ENCODE measurements around the gene ATF6B. TPM values are rescaled to one million over a fixed set of nuclear protein-coding genes. Genes with fewer than 3 reads are reported as not detected.

Gene ATF6B
- total and polyA plus RNA-seq, 5 donors from 2014 or later = 20.0 to 117 (median 25.9) TPM

DNA sequence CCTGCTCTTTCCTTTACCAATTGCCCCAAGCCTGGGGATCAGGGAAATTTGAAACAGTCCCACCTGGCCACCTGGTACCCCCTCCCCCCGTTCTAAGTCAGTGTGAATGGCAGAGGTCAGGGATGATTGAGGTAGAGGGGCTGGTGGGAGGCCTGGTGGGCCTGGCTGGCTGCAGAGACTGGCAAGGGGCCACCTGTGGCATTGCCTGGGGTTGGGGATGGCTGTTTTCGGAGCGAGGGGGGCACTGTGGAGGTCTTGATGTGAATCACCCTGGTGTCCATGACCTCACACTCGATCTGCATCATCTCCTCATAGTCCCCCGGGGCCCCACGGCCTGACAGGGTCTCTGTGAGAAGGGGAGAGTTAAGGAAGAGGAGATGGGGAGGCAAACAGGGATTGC lies 12.4 kb downstream of the ATF6B start:
- DNase-seq (no peak), ATAC-seq (ENCODE audit: low read depth in 2 of 2) (no peak)
- peaks cover 0 to 15% (median 13%) of the 10 kb centered on the region in 4 donors for H3K4me1 Mint-ChIP-seq
- Histone ChIP-seq H3K27ac (ENCODE audit: insufficient read depth, low read length, poor library complexity, severe bottlenecking) (no peak overlapping the region), H3K36me3 (ENCODE audit: control insufficient read depth, insufficient read depth, low read length) (peaks cover 49% of the 10 kb centered on the region), H3K9me3 (ENCODE audit: control insufficient read depth in 2 of 2, low read length in 2 of 2) (no peaks in the 10 kb centered on the region), H3K27me3 (ENCODE audit: control insufficient read depth, insufficient read depth, low read length) (no peaks in the 10 kb centered on the region), H3K4me1 (ENCODE audit: control insufficient read depth, insufficient read depth, low read length, poor library complexity, severe bottlenecking) (no peaks in the 10 kb centered on the region), H3K4me3 (ENCODE audit: low read depth, low read length) (no peak overlapping the region)
- H3K4me3 Mint-ChIP-seq = no peak overlapping the region
- H3K36me3 Mint-ChIP-seq = peaks cover 25% of the 10 kb centered on the region
- H3K9me3 Mint-ChIP-seq = no peaks in the 10 kb centered on the region
- H3K27me3 Mint-ChIP-seq = no peaks in the 10 kb centered on the region
- H3K27ac Mint-ChIP-seq = peak overlapping the region in 1 of 3 donors; percentile 40

DNA sequence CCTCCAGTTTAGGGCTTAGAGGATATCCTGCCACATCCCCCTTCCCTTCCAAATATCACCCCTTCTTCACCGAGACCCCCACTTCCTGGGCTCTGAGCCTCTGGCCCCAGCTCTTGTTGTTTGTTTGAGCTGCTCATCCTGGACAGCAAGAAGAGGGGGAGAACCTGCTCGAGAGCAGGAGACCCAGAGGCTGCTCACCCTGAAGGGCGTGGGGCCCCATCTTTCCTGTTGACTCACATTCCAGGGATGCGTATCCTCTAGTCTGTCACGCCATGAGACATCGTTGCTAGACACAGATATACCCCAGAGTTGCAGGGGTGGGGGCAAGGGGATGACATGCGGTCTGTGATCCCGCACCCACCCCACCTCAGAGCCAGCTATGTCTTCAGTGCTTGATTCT lies 13.2 kb downstream of the ATF6B start:
- no peak overlapping the region for H3K27ac ChIP-seq (ENCODE audit: insufficient read depth, low read length, poor library complexity, severe bottlenecking)
- ATAC-seq (ENCODE audit: low read depth in 2 of 2) (no peak), DNase-seq (no peak)
- peak overlapping the region in 1 of 3 donors; percentile 65 for H3K27ac Mint-ChIP-seq
- peaks cover 45% of the 10 kb centered on the region for H3K36me3 ChIP-seq (ENCODE audit: control insufficient read depth, insufficient read depth, low read length)
- no peak overlapping the region for H3K4me3 ChIP-seq (ENCODE audit: low read depth, low read length)
- H3K27me3 ChIP-seq (ENCODE audit: control insufficient read depth, insufficient read depth, low read length) = no peaks in the 10 kb centered on the region
- H3K4me1 ChIP-seq (ENCODE audit: control insufficient read depth, insufficient read depth, low read length, poor library complexity, severe bottlenecking) = no peaks in the 10 kb centered on the region
- H3K4me3 Mint-ChIP-seq = no peak overlapping the region
- no peaks in the 10 kb centered on the region for H3K9me3 ChIP-seq (ENCODE audit: control insufficient read depth in 2 of 2, low read length in 2 of 2)
- H3K4me1 Mint-ChIP-seq = peaks cover 0 to 15% (median 14%) of the 10 kb centered on the region in 4 donors
- H3K27me3 Mint-ChIP-seq = peaks cover 2% of the 10 kb centered on the region
- H3K36me3 Mint-ChIP-seq = peaks cover 24% of the 10 kb centered on the region
- H3K9me3 Mint-ChIP-seq = no peaks in the 10 kb centered on the region

DNA sequence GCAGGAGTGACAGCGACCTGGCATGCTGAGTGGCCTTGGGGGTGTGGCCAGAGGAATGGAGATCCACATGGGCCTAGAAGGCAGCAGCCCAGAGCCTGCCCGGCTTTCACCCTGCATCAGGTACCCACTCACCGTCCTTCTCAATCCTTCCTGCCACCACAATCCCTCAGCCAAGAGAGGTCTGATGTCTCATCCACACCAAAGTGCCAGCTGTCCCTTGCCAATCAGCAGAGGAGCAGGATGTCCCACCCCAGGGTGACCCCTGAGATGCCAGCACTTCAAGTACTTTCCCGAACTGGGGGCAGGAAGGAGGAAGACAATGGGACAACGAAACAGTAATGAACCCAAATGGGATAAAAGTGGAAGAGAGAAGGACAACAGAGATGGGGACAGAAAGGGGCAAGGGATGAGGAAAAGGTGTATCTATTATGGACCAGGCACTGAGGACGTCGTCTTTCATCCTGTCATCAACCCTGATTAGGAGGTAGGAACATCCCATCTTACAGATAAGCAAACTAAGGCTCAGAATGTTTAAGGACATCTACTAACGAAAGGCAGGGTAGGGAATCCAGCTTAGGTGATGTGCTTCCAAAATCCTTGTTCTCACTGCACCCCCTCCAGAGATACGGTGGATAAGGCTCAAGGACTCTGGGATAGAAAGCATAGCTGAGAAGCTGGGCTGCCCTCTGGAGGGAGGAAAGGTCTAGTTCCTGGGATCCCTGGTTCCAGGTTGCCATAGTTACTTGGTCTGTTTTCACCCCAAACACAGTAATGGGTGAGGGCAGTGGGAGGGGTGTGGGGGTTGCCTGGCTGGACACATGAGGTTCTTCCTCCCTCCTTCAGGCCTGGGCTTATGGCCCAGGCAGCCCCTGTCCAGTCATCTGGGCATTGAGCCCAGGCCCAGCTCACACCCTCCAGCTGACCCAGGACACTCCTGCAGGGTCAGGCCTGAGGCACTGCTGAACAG lies 14.4 kb downstream of the ATF6B start:
- Mint-ChIP-seq H3K4me3 (no peak overlapping the region), H3K4me1 (peaks cover 0 to 12% (median 5%) of the 10 kb centered on the region in 4 donors), H3K36me3 (peaks cover 14% of the 10 kb centered on the region), H3K27me3 (peaks cover 4% of the 10 kb centered on the region), H3K9me3 (peaks cover 0 to 1% (median 0%) of the 10 kb centered on the region in 7 donors), H3K27ac (peak overlapping the region; percentile 16 to 91 (median 55))
- Histone ChIP-seq H3K4me1 (ENCODE audit: control insufficient read depth, insufficient read depth, low read length, poor library complexity, severe bottlenecking) (peaks cover 5% of the 10 kb centered on the region), H3K27me3 (ENCODE audit: control insufficient read depth, insufficient read depth, low read length) (no peaks in the 10 kb centered on the region), H3K36me3 (ENCODE audit: control insufficient read depth, insufficient read depth, low read length) (peaks cover 35% of the 10 kb centered on the region), H3K27ac (ENCODE audit: insufficient read depth, low read length, poor library complexity, severe bottlenecking) (no peak overlapping the region), H3K4me3 (ENCODE audit: low read depth, low read length) (no peak overlapping the region), H3K9me3 (ENCODE audit: control insufficient read depth in 2 of 2, low read length in 2 of 2) (no peaks in the 10 kb centered on the region)
- ATAC-seq (ENCODE audit: low read depth in 2 of 2) = no peak
- no peak for DNase-seq

DNA sequence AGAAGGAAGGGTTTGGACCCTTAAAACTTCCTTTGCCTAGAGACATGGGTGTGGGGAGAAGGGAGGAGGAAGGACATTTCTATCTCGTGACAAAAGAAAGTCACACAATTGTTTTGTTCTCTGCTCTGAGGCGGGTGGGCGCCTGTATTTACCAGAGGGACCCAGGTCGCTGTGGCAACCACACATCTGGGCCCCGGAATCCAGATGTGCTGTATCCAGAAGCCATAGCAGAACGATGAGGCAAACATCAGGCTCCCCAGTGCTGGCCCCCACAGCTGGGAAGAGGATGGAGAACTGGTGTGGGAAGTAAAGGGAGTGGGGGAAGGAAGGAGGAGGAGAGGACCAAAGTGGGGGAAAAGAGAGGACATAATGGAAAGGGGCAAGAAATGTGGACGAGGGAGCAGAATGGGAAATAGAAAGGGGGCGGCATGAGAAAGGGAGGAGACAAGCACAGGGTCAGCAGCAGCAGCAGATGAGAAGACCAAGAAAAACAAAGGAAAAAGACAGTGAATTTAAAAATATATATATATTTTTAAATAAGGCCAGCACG lies 15.5 kb downstream of the ATF6B start:
- ATAC-seq (ENCODE audit: low read depth in 2 of 2) = no peak
- DNase-seq = no peak
- Histone ChIP-seq H3K9me3 (ENCODE audit: control insufficient read depth in 2 of 2, low read length in 2 of 2) (no peaks in the 10 kb centered on the region), H3K27ac (ENCODE audit: insufficient read depth, low read length, poor library complexity, severe bottlenecking) (no peak overlapping the region), H3K36me3 (ENCODE audit: control insufficient read depth, insufficient read depth, low read length) (peaks cover 25% of the 10 kb centered on the region), H3K4me3 (ENCODE audit: low read depth, low read length) (no peak overlapping the region), H3K27me3 (ENCODE audit: control insufficient read depth, insufficient read depth, low read length) (no peaks in the 10 kb centered on the region), H3K4me1 (ENCODE audit: control insufficient read depth, insufficient read depth, low read length, poor library complexity, severe bottlenecking) (peaks cover 5% of the 10 kb centered on the region)
- peaks cover 4% of the 10 kb centered on the region for H3K27me3 Mint-ChIP-seq
- H3K27ac Mint-ChIP-seq = peak overlapping the region; percentile 1 to 66 (median 62)
- peaks cover 0 to 23% (median 3%) of the 10 kb centered on the region in 4 donors for H3K4me1 Mint-ChIP-seq
- peaks cover 12% of the 10 kb centered on the region for H3K36me3 Mint-ChIP-seq
- peaks cover 0 to 1% (median 0%) of the 10 kb centered on the region in 7 donors for H3K9me3 Mint-ChIP-seq
- H3K4me3 Mint-ChIP-seq = no peak overlapping the region

DNA sequence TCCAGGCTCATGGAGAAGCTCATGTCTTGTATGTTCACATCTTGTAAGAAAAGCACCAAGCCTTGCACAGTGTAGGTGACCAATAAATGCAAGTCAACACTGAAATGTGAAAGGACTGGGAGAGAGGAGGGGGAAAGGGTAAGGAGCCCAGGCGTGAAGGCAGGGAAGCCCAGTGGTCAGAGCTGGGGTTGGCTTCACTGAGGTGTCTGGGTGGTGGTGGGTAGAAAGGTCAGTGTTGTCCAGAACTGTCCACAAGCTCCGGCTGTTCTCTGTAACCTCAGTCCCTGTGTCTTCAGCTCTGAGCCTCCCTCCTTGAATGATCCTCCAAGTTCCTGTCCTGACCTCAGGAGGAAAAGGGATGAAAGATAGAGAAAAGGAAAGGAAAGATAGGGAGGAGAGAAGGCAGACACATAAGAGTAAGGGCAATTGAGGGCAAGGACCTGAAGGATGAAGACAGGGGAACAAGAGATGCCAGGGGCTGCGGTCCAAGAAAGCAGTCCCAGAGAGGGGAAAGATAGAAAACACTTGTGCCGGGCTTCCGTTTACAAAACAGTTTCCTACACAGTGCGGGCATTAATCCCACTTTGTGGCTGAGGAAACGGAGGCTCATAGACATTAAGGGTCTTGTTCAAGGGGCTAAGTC lies 16.5 kb downstream of the ATF6B start:
- Mint-ChIP-seq H3K27ac (peak overlapping the region; percentile 9 to 66 (median 42)), H3K36me3 (peaks cover 9% of the 10 kb centered on the region), H3K27me3 (peaks cover 4% of the 10 kb centered on the region), H3K4me1 (peaks cover 0 to 24% (median 3%) of the 10 kb centered on the region in 4 donors), H3K9me3 (peaks cover 0 to 1% (median 0%) of the 10 kb centered on the region in 7 donors), H3K4me3 (no peak overlapping the region)
- Histone ChIP-seq H3K4me1 (ENCODE audit: control insufficient read depth, insufficient read depth, low read length, poor library complexity, severe bottlenecking) (peaks cover 5% of the 10 kb centered on the region), H3K36me3 (ENCODE audit: control insufficient read depth, insufficient read depth, low read length) (peaks cover 16% of the 10 kb centered on the region), H3K4me3 (ENCODE audit: low read depth, low read length) (no peak overlapping the region), H3K27ac (ENCODE audit: insufficient read depth, low read length, poor library complexity, severe bottlenecking) (no peak overlapping the region), H3K9me3 (ENCODE audit: control insufficient read depth in 2 of 2, low read length in 2 of 2) (no peaks in the 10 kb centered on the region), H3K27me3 (ENCODE audit: control insufficient read depth, insufficient read depth, low read length) (no peaks in the 10 kb centered on the region)
- DNase-seq = no peak
- ATAC-seq (ENCODE audit: low read depth in 2 of 2) = no peak

DNA sequence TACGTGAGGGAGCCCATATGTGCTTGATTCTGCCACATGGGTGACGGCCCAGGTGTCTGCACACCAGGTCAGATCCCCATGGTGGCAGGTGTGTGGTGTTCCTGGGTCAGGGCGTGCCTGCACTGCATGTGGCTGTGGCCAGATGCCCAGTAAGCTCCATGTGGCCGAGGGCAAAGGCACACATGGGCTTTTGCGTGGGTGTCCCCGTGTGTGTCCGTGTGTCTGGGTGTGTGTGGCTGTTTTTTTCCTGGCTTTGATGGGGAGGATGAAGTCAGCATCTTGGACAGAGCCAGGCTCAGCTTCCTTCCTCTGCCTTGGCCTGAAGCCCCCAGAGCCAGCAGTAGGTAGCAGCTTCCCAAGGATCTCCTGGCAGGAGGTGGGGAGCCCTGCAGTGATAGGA lies 17.4 kb downstream of the ATF6B start:
- H3K4me3 ChIP-seq (ENCODE audit: low read depth, low read length) = no peak overlapping the region
- peaks cover 7% of the 10 kb centered on the region for H3K36me3 ChIP-seq (ENCODE audit: control insufficient read depth, insufficient read depth, low read length)
- no peaks in the 10 kb centered on the region for H3K9me3 ChIP-seq (ENCODE audit: control insufficient read depth in 2 of 2, low read length in 2 of 2)
- H3K27me3 Mint-ChIP-seq = peaks cover 12% of the 10 kb centered on the region
- no peak overlapping the region for H3K4me3 Mint-ChIP-seq
- H3K27me3 ChIP-seq (ENCODE audit: control insufficient read depth, insufficient read depth, low read length) = peaks cover 2% of the 10 kb centered on the region
- peaks cover 7% of the 10 kb centered on the region for H3K36me3 Mint-ChIP-seq
- H3K9me3 Mint-ChIP-seq = peaks cover 0 to 1% (median 0%) of the 10 kb centered on the region in 7 donors
- no peak for DNase-seq
- H3K4me1 Mint-ChIP-seq = peaks cover 0 to 24% (median 3%) of the 10 kb centered on the region in 4 donors
- peak overlapping the region in 1 of 3 donors; percentile 9 for H3K27ac Mint-ChIP-seq
- H3K27ac ChIP-seq (ENCODE audit: insufficient read depth, low read length, poor library complexity, severe bottlenecking) = no peak overlapping the region
- ATAC-seq (ENCODE audit: low read depth in 2 of 2) = no peak
- H3K4me1 ChIP-seq (ENCODE audit: control insufficient read depth, insufficient read depth, low read length, poor library complexity, severe bottlenecking) = peaks cover 5% of the 10 kb centered on the region

DNA sequence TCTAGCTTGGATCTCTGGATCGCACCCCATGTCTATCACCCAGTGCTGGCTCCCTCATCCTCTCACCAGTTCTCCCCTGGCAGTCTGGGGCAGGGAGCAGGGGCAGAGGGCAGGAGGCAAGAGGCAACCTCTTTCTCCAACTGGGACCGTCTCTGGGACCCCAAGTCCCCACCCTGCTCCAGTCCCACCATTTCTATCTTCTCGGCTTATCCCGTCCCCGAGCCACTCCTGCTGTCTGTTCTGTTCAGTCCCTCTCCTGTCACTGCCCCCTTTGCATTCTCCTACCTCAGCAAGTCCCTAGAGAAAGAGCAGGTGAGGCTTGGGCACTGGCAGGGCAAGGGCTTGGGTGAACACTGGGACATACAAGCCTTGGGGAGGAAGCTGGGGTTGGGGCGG lies 18.3 kb downstream of the ATF6B start:
- peaks cover 4% of the 10 kb centered on the region for H3K36me3 Mint-ChIP-seq
- H3K4me1 Mint-ChIP-seq = peaks cover 0 to 24% (median 3%) of the 10 kb centered on the region in 4 donors
- no peak for ATAC-seq (ENCODE audit: low read depth in 2 of 2)
- H3K9me3 ChIP-seq (ENCODE audit: control insufficient read depth in 2 of 2, low read length in 2 of 2) = no peaks in the 10 kb centered on the region
- peaks cover 4% of the 10 kb centered on the region for H3K27me3 ChIP-seq (ENCODE audit: control insufficient read depth, insufficient read depth, low read length)
- H3K4me1 ChIP-seq (ENCODE audit: control insufficient read depth, insufficient read depth, low read length, poor library complexity, severe bottlenecking) = peaks cover 5% of the 10 kb centered on the region
- H3K27ac ChIP-seq (ENCODE audit: insufficient read depth, low read length, poor library complexity, severe bottlenecking) = no peak overlapping the region
- no peak for DNase-seq
- H3K4me3 ChIP-seq (ENCODE audit: low read depth, low read length) = no peak overlapping the region
- H3K4me3 Mint-ChIP-seq = no peak overlapping the region
- H3K9me3 Mint-ChIP-seq = peaks cover 0 to 1% (median 0%) of the 10 kb centered on the region in 7 donors
- H3K36me3 ChIP-seq (ENCODE audit: control insufficient read depth, insufficient read depth, low read length) = peaks cover 2% of the 10 kb centered on the region
- H3K27ac Mint-ChIP-seq = peak overlapping the region in 1 of 3 donors; percentile 85
- H3K27me3 Mint-ChIP-seq = peaks cover 14% of the 10 kb centered on the region
